ENCODE measurements around the gene ATXN1. TPM values are rescaled to one million over a fixed set of nuclear protein-coding genes. Genes with fewer than 3 reads are reported as not detected.
"Not testable (repeated sequence)": the region's sequence is repeated elsewhere in the genome, so short reads cannot be mapped to it uniquely, and the experiment has no call there.

ATXN1 gene
- polyA plus RNA-seq, 1 donor, result 13.6 TPM

DNA sequence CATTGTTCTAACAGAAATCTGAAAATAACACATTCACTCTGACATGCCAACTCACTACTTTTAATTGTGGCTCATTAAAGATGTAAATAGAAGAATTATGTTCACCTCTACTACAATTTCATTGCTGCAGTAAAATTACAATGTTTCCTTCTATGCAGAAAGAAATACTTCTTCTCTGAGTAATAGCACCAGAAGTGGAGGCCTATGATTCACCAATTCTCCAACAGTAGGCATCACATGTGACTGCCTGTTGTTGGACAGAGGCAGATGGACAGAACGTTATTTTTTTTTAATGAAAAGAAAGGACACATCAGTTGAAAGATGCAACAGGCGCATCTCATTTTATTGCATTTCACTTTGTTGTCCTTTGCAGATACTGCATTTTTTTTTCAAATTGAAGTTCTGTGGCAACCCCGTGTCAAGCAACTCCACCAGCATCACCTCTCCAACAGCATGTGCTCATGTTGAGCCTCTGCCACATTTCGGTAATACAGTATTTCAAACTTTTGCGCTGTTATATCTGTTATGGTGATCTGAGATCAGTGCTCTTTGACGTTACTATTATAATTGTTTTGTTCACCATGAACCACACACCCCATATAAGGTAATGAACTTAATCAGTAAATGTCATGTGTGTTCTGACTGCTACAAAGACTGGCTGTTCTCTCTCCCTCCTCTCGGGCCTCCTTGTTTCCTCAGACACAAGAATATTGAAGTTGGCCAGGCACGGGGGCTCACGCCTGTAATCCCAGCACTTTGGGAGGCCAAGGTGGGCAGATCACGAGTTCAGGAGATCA is 121.4 kb downstream of the ATXN1 start:
- no CpG with 5 or more reads among the region's 10 CpGs for WGBS (ENCODE audit: insufficient coverage, low lambda C conversion rate)
- H3K27me3 ChIP-seq (ENCODE audit: control insufficient read depth, insufficient read depth, low read length), result no peaks in the 10 kb centered on the region
- H3K36me3 ChIP-seq (ENCODE audit: control insufficient read depth, insufficient read depth, low read length), result peaks cover 14% of the 10 kb centered on the region
- H3K4me1 ChIP-seq (ENCODE audit: control insufficient read depth, insufficient read depth, low read length), result no peaks in the 10 kb centered on the region
- H3K27ac ChIP-seq (ENCODE audit: low read length), result no peak overlapping the region
- no peaks in the 10 kb centered on the region for H3K9me3 ChIP-seq (ENCODE audit: control insufficient read depth, low read depth, low read length)
- no peak for DNase-seq
- H3K4me3 ChIP-seq (ENCODE audit: low read length), result no peak overlapping the region

DNA sequence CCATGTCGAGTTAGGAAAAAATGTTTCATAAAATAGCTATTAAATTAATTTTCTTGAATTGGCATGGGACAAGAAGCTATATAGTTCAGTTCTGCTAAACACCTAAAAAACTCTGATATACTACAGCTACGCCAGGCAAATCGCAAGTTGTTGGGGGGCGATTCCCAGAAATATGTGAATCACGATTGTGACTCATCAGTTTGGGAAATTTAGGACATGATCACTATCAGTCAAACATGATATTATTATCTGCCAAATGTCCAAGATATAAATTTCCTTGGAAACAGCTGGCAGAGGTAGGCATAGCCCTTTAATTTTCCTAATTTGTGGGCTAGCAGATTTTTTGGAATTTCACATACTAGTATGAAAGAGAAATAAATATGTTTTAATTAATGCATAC is 123.6 kb downstream of the ATXN1 start:
- Histone ChIP-seq H3K36me3 (ENCODE audit: control insufficient read depth, insufficient read depth, low read length) (peaks cover 8% of the 10 kb centered on the region), H3K9me3 (ENCODE audit: control insufficient read depth, low read depth, low read length) (no peaks in the 10 kb centered on the region), H3K27me3 (ENCODE audit: control insufficient read depth, insufficient read depth, low read length) (no peaks in the 10 kb centered on the region), H3K4me3 (ENCODE audit: low read length) (no peak overlapping the region), H3K4me1 (ENCODE audit: control insufficient read depth, insufficient read depth, low read length) (no peaks in the 10 kb centered on the region), H3K27ac (ENCODE audit: low read length) (no peak overlapping the region)
- no CpG with 5 or more reads among the region's 5 CpGs for WGBS (ENCODE audit: insufficient coverage, low lambda C conversion rate)
- no peak for DNase-seq

- Histone ChIP-seq H3K4me1 (ENCODE audit: control insufficient read depth, insufficient read depth, low read length) (no peaks in the 10 kb centered on the region), H3K4me3 (ENCODE audit: low read length) (no peak overlapping the region), H3K36me3 (ENCODE audit: control insufficient read depth, insufficient read depth, low read length) (peaks cover 8% of the 10 kb centered on the region), H3K27ac (ENCODE audit: low read length) (peak overlapping the region; percentile 57), H3K9me3 (ENCODE audit: control insufficient read depth, low read depth, low read length) (no peaks in the 10 kb centered on the region), H3K27me3 (ENCODE audit: control insufficient read depth, insufficient read depth, low read length) (no peaks in the 10 kb centered on the region)
- no peak for DNase-seq
- 100% methylated on average over 1 of the region's 14 CpGs for WGBS (ENCODE audit: insufficient coverage, low lambda C conversion rate)
These were observed 125.3 kb downstream of the ATXN1 start for GRCh38 chr6:16635810-16636602.

- no peak overlapping the region for H3K4me3 ChIP-seq (ENCODE audit: low read length)
- no peak for DNase-seq
- H3K27ac ChIP-seq (ENCODE audit: low read length), result peak overlapping the region; percentile 57
- no peaks in the 10 kb centered on the region for H3K4me1 ChIP-seq (ENCODE audit: control insufficient read depth, insufficient read depth, low read length)
- no peaks in the 10 kb centered on the region for H3K9me3 ChIP-seq (ENCODE audit: control insufficient read depth, low read depth, low read length)
- 100% methylated on average over 1 of the region's 4 CpGs for WGBS (ENCODE audit: insufficient coverage, low lambda C conversion rate)
- H3K36me3 ChIP-seq (ENCODE audit: control insufficient read depth, insufficient read depth, low read length), result peaks cover 4% of the 10 kb centered on the region
- H3K27me3 ChIP-seq (ENCODE audit: control insufficient read depth, insufficient read depth, low read length), result no peaks in the 10 kb centered on the region
These were observed 125.9 kb downstream of the ATXN1 start for GRCh38 chr6:16635291-16635809.

- no peaks in the 10 kb centered on the region for H3K27me3 ChIP-seq (ENCODE audit: control insufficient read depth, insufficient read depth, low read length)
- no peak for DNase-seq
- H3K36me3 ChIP-seq (ENCODE audit: control insufficient read depth, insufficient read depth, low read length), result peaks cover 7% of the 10 kb centered on the region
- H3K9me3 ChIP-seq (ENCODE audit: control insufficient read depth, low read depth, low read length), result no peaks in the 10 kb centered on the region
- no CpG with 5 or more reads among the region's 5 CpGs for WGBS (ENCODE audit: insufficient coverage, low lambda C conversion rate)
- no peak overlapping the region for H3K4me3 ChIP-seq (ENCODE audit: low read length)
- H3K4me1 ChIP-seq (ENCODE audit: control insufficient read depth, insufficient read depth, low read length), result no peaks in the 10 kb centered on the region
- no peak overlapping the region for H3K27ac ChIP-seq (ENCODE audit: low read length)
These were observed 126.4 kb downstream of the ATXN1 start for GRCh38 chr6:16634855-16635254.

- WGBS (ENCODE audit: insufficient coverage, low lambda C conversion rate), result 75% methylated on average over 1 of the region's 1 CpG
- DNase-seq, result no peak
These were observed 127.3 kb downstream of the ATXN1 start for GRCh38 chr6:16633961-16634360.

DNA sequence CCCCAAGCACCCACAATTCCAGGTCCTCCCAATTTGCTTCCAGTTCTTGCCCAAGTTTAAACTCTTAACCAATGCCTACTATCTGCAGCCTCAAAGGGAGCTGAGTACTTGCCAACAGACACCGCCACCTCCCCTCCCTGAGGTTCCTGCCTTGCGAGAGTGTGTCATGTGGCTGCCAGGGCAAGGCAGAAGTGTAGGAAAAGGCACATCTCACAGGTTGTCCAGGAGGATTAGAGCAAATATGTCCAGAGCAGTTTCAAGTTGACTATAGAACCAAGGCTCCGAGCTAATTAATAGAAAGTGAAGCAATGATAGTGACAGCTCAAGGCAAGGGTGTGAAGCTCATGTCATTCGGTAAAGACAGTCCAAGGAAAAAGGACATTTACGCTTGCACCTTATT is 127.8 kb downstream of the ATXN1 start:
- no peak overlapping the region for H3K4me3 ChIP-seq (ENCODE audit: low read length)
- H3K36me3 ChIP-seq (ENCODE audit: control insufficient read depth, insufficient read depth, low read length), result peaks cover 2% of the 10 kb centered on the region
- H3K27ac ChIP-seq (ENCODE audit: low read length), result no peak overlapping the region
- no peaks in the 10 kb centered on the region for H3K4me1 ChIP-seq (ENCODE audit: control insufficient read depth, insufficient read depth, low read length)
- no peaks in the 10 kb centered on the region for H3K9me3 ChIP-seq (ENCODE audit: control insufficient read depth, low read depth, low read length)
- no peaks in the 10 kb centered on the region for H3K27me3 ChIP-seq (ENCODE audit: control insufficient read depth, insufficient read depth, low read length)
- WGBS (ENCODE audit: insufficient coverage, low lambda C conversion rate), result no CpG with 5 or more reads among the region's 5 CpGs
- no peak for DNase-seq

More at GRCh38 chr6:16633961-16634360, 127.3 kb downstream of the ATXN1 start:
- no peak overlapping the region for H3K27ac ChIP-seq (ENCODE audit: low read length)
- H3K27me3 ChIP-seq (ENCODE audit: control insufficient read depth, insufficient read depth, low read length), result no peaks in the 10 kb centered on the region
- H3K9me3 ChIP-seq (ENCODE audit: control insufficient read depth, low read depth, low read length), result no peaks in the 10 kb centered on the region
- H3K4me3 ChIP-seq (ENCODE audit: low read length), result no peak overlapping the region
- H3K4me1 ChIP-seq (ENCODE audit: control insufficient read depth, insufficient read depth, low read length), result no peaks in the 10 kb centered on the region
- peaks cover 3% of the 10 kb centered on the region for H3K36me3 ChIP-seq (ENCODE audit: control insufficient read depth, insufficient read depth, low read length)

GRCh38 chr6:16632101-16632500 is 129.2 kb downstream of the ATXN1 start:
- Histone ChIP-seq H3K4me1 (ENCODE audit: control insufficient read depth, insufficient read depth, low read length) (no peaks in the 10 kb centered on the region), H3K27me3 (ENCODE audit: control insufficient read depth, insufficient read depth, low read length) (no peaks in the 10 kb centered on the region), H3K4me3 (ENCODE audit: low read length) (no peak overlapping the region), H3K9me3 (ENCODE audit: control insufficient read depth, low read depth, low read length) (no peaks in the 10 kb centered on the region), H3K27ac (ENCODE audit: low read length) (no peak overlapping the region), H3K36me3 (ENCODE audit: control insufficient read depth, insufficient read depth, low read length) (peaks cover 2% of the 10 kb centered on the region)
- WGBS (ENCODE audit: insufficient coverage, low lambda C conversion rate), result no CpG with 5 or more reads among the region's 4 CpGs
- no peak for DNase-seq

DNA sequence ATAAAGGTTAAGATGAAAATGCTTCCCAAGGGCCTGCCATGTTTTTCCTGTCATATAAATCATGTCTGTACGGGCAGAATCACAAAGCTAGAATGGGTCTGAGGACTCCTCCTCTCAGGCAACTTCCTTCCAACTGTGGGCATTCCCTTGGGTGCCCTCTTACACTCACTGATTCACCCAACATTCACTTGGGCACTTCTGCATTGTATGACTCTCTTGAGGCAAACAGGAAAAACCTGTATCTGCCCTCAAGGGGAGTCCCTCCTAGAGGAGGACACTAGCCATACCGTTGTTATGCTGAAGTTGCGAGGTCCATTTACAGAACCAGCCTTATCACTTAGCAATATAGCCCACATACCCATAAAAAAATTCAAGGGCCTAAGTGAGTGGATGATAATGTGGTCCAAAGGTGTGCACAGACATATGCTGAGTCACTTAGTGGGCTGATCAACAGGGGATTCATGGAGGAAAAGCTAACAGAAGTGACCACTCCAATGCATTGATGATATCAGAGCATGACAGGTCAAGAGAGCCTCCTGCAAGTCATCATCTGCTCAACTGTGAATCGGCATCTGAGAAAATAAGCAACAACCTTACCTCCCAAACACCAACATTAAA is 131.1 kb downstream of the ATXN1 start:
- DNase-seq, result no peak

DNA sequence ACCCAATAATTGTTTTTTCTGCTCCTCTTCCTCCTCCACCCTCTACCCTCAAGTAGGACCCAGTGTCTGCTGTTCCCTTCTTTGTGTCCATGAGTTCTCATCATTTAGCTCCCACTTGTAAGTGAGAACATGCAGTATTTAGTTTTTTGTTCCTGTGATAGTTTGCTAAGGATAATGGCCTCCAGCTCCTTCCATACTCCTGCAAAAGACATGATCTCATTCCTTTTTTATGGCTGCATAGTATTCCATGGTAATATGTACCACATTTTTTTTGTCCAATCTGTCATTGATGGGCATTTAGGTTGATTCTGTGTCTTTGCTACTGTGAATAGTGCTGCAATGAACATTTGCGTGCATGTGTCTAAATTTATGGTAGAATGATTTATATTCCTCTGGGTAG is 132.7 kb downstream of the ATXN1 start:
- H3K36me3 ChIP-seq (ENCODE audit: control insufficient read depth, insufficient read depth, low read length); DNase-seq; H3K27ac ChIP-seq (ENCODE audit: low read length); H3K4me3 ChIP-seq (ENCODE audit: low read length); H3K4me1 ChIP-seq (ENCODE audit: control insufficient read depth, insufficient read depth, low read length); H3K27me3 ChIP-seq (ENCODE audit: control insufficient read depth, insufficient read depth, low read length); H3K9me3 ChIP-seq (ENCODE audit: control insufficient read depth, low read depth, low read length): not testable (repeated sequence)
- whole genome bisulfite sequencing (ENCODE audit: insufficient coverage, low lambda C conversion rate), result no CpG with 5 or more reads among the region's 1 CpG

More for the DNA sequence above, 131.1 kb downstream of the ATXN1 start:
- Histone ChIP-seq H3K4me1 (ENCODE audit: control insufficient read depth, insufficient read depth, low read length) (no peaks in the 10 kb centered on the region), H3K9me3 (ENCODE audit: control insufficient read depth, low read depth, low read length) (no peaks in the 10 kb centered on the region), H3K27me3 (ENCODE audit: control insufficient read depth, insufficient read depth, low read length) (no peaks in the 10 kb centered on the region), H3K4me3 (ENCODE audit: low read length) (no peak overlapping the region), H3K36me3 (ENCODE audit: control insufficient read depth, insufficient read depth, low read length) (peaks cover 2% of the 10 kb centered on the region), H3K27ac (ENCODE audit: low read length) (no peak overlapping the region)
- no CpG with 5 or more reads among the region's 4 CpGs for whole genome bisulfite sequencing (ENCODE audit: insufficient coverage, low lambda C conversion rate)

All from large intestine (tissue), 3 donors.